Caco-2 (cell line): Measurements from ENCODE around the gene RASGEF1C. TPM values are rescaled to one million over a fixed set of nuclear protein-coding genes. Genes with fewer than 3 reads are reported as not detected.

Experiments
- BruUV-seq: library from RNA; stranded (reverse); fragments of 400-500 nt; replicated peaks from 2 replicates; lab custom pipeline; 2021; lab: Mats Ljungman, UMichigan
- CTCF ChIA-PET: fragments of 300-600 bp; sonication (Branson Sonifier 250); formaldehyde crosslinking; loops from one replicate; lab custom pipeline; 2022; ENCODE audit warnings: antibody characterized with exemption; lab: Charles Lee
- POLR2A ChIA-PET: fragments of 300-600 bp; sonication (Branson Sonifier 250); formaldehyde crosslinking; loops from one replicate; lab custom pipeline; 2022; ENCODE audit warnings: antibody characterized with exemption; lab: Charles Lee
- DNase-seq, 2 experiments: peaks; one replicate each; pipeline versions ENCODE4 v3.0.0 to v3.0.0-alpha.2; 2020 to 2022
- H3K27me3 ChIP-seq: replicated peaks from 2 replicates; pipeline ENCODE4 v1.6.0; 2011; ENCODE audit warnings: low read length; ENCODE audit not compliant: control insufficient read depth, insufficient read depth
- H3K36me3 ChIP-seq: 2 replicates; pipeline ENCODE4 v1.5.1; 2011; ENCODE audit warnings: low read length; ENCODE audit not compliant: control insufficient read depth, insufficient read depth
- H3K4me1 ChIP-seq: fragments of 250-450 bp; sonication (Bioruptor Pico); 2 replicates; pipeline ENCODE4 v1.5.1; 2020; ENCODE audit warnings: mild to moderate bottlenecking
- H3K4me3 ChIP-seq: 2 replicates; pipeline ENCODE4 v1.5.1; 2011; ENCODE audit warnings: low read depth, mild to moderate bottlenecking, control low read depth, low read length
- H3K9me3 ChIP-seq: fragments of 250-450 bp; sonication (Bioruptor Pico); 2 replicates; pipeline ENCODE4 v1.5.1; 2020; ENCODE audit warnings: mild to moderate bottlenecking, moderate library complexity
- H3K27ac Mint-ChIP-seq: one replicate; pipeline ENCODE4 v1.8.0; 2022; ENCODE audit warnings: mixed read lengths; ENCODE audit not compliant: unreplicated experiment
- H3K27me3 Mint-ChIP-seq: one replicate; pipeline ENCODE4 v1.8.0; 2022; ENCODE audit warnings: mixed read lengths; ENCODE audit not compliant: insufficient read depth, unreplicated experiment
- H3K36me3 Mint-ChIP-seq: one replicate; pipeline ENCODE4 v1.8.0; 2022; ENCODE audit warnings: mild to moderate bottlenecking, mixed read lengths; ENCODE audit not compliant: insufficient read depth, unreplicated experiment
- H3K4me1 Mint-ChIP-seq: one replicate; pipeline ENCODE4 v1.8.0; 2022; ENCODE audit warnings: low read depth, mixed read lengths; ENCODE audit not compliant: unreplicated experiment
- H3K4me3 Mint-ChIP-seq: one replicate; pipeline ENCODE4 v1.8.0; 2022; ENCODE audit warnings: mild to moderate bottlenecking, moderate library complexity, mixed read lengths; ENCODE audit not compliant: unreplicated experiment
- H3K9me3 Mint-ChIP-seq: one replicate; pipeline ENCODE4 v1.8.0; 2022; ENCODE audit warnings: mixed read lengths; ENCODE audit not compliant: unreplicated experiment
- CTCF ChIP-seq, 2 experiments: fragments of 200-600 bp in 1 of 2; IDR thresholded peaks; 1 replicate in 1 of 2; 2 replicates in 1 of 2; pipeline versions ENCODE4 v1.5.1 to v1.8.0; 2011 to 2022; ENCODE audit warnings: antibody characterized with exemption in 1 of 2, control low read depth in 1 of 2, inconsistent platforms in 1 of 2, low read depth in 1 of 2, low read length in 1 of 2, mild to moderate bottlenecking in 1 of 2, moderate library complexity in 1 of 2; ENCODE audit not compliant: insufficient read depth in 1 of 2, severe bottlenecking in 1 of 2, unreplicated experiment in 1 of 2
- intact Hi-C: fragments of 100-400 bp; cut with micrococcal nuclease; formaldehyde crosslinking; loops from one replicate; pipeline ENCODE4 v1.10.0; 2022; ENCODE audit not compliant: unreplicated experiment
- total RNA-seq: library from RNA; stranded (reverse); gene quantifications from 2 replicates; pipeline ENCODE4 v1.2.3, GENCODE V29; 2022

RASGEF1C gene
- total RNA-seq, 1 experiment from 2014 or later, result not detected

DNA sequence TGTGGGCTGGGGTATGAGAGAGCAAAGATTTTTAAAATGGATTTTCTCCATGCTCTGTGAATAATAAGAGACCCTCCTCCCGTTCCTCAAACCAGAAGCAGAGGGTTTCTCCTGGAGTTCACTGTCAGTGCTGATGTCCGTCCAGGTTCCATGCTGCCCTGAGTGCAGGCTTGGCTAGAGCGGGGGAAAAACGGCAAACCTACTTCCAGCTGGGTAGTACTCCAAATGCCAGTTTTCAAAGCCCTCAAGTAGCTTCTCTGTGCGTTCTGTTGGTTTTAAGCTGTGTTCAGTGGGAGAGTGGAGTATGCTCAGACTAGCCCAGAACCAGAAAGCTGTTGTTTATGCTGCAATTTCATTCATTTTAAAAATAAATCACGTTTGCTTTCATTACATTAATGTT lies 40.3 kb downstream of the RASGEF1C start:
- Mint-ChIP-seq H3K4me3 (no peak overlapping the region), H3K27ac (no peak overlapping the region), H3K9me3 (no peaks in the 10 kb centered on the region), H3K4me1 (no peaks in the 10 kb centered on the region), H3K36me3 (no peaks in the 10 kb centered on the region), H3K27me3 (peaks cover 12% of the 10 kb centered on the region)
- H3K4me1 ChIP-seq, result no peaks in the 10 kb centered on the region
- ChIA-PET CTCF (no interaction called here), POLR2A (no interaction called here)
- H3K36me3 ChIP-seq, result no peaks in the 10 kb centered on the region
- no peak overlapping the region for H3K4me3 ChIP-seq
- H3K27me3 ChIP-seq, result no peaks in the 10 kb centered on the region; the same call in 1 of the 2 replicates
- no peak for TF ChIP-seq CTCF (IDR thresholded peaks at IDR 0.05; ENCODE audit: insufficient read depth in 1 of 2, low read depth in 1 of 2, low read length in 1 of 2, severe bottlenecking in 1 of 2, unreplicated experiment in 1 of 2)
- no peak for DNase-seq
- BruUV-seq, result no TSS peak
- H3K9me3 ChIP-seq, result no peaks in the 10 kb centered on the region
- intact Hi-C loops, result no loop called here

DNA sequence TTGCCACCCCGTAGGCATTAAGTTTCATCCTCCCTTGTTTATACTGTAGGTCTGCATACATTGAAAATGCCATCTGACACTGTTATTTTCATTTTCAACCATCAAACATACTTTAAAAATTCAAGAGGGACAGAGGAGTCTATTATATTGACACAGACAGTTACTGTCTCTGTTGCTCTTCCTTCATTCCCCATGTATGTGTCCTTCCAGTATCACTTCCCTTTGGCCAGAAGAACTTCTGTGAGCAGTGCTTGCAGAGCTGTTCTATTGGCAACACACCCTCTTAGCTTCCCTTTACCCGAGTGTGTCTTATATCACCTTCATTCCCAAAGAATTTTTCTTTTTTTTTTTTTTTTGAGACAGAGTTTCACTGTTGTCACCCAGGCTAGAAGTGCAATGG lies 42.8 kb downstream of the RASGEF1C start:
- ChIA-PET CTCF (no interaction called here), POLR2A (no interaction called here)
- Histone ChIP-seq H3K27me3 (no peaks in the 10 kb centered on the region; the same call in 1 of the 2 replicates), H3K4me1 (no peaks in the 10 kb centered on the region), H3K36me3 (no peaks in the 10 kb centered on the region), H3K4me3 (no peak overlapping the region), H3K9me3 (no peaks in the 10 kb centered on the region)
- no peak overlapping the region for H3K27ac Mint-ChIP-seq
- H3K9me3 Mint-ChIP-seq, result no peaks in the 10 kb centered on the region
- no peaks in the 10 kb centered on the region for H3K4me1 Mint-ChIP-seq
- no peak overlapping the region for H3K4me3 Mint-ChIP-seq
- BruUV-seq, result no TSS peak
- intact Hi-C loops, result no loop called here
- no peak for TF ChIP-seq CTCF (IDR thresholded peaks at IDR 0.05; ENCODE audit: insufficient read depth in 1 of 2, low read depth in 1 of 2, low read length in 1 of 2, severe bottlenecking in 1 of 2, unreplicated experiment in 1 of 2)
- DNase-seq, result no peak
- H3K36me3 Mint-ChIP-seq, result no peaks in the 10 kb centered on the region
- H3K27me3 Mint-ChIP-seq, result peaks cover 12% of the 10 kb centered on the region

DNA sequence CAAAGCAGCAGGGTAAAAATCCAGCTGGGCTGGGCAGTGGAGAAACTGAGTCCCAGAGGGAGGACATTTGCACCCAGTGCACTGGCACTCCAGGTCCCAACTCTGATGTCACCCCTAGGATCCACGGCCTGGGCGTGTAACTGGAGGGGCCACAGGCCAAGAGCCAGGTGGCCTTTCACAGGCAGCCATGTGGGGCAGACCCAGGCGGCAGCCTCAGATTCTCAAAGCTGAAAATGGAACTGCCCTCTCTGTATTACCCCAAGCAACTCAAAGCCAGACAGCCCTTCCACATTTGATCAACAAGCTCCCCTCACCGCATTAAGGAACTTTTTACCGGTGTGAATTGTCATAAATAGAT lies 46.7 kb downstream of the RASGEF1C start:
- H3K36me3 Mint-ChIP-seq, result no peaks in the 10 kb centered on the region
- Histone ChIP-seq H3K27me3 (no peaks in the 10 kb centered on the region; the same call in 1 of the 2 replicates), H3K36me3 (no peaks in the 10 kb centered on the region), H3K4me3 (no peak overlapping the region), H3K4me1 (no peaks in the 10 kb centered on the region), H3K9me3 (no peaks in the 10 kb centered on the region)
- H3K4me1 Mint-ChIP-seq, result no peaks in the 10 kb centered on the region
- BruUV-seq, result no TSS peak
- no peaks in the 10 kb centered on the region for H3K9me3 Mint-ChIP-seq
- CTCF ChIA-PET, result interaction anchor here (1.1 to 1.9 kb wide), 3 partner anchors 46 to 153 kb away, joined by 3 to 8 read pairs (median 4); partner anchors contain the start of gene RASGEF1C
- H3K27ac Mint-ChIP-seq, result no peak overlapping the region
- DNase-seq, result no peak
- POLR2A ChIA-PET, result no interaction called here
- no peak overlapping the region for H3K4me3 Mint-ChIP-seq
- no peak for TF ChIP-seq CTCF (IDR thresholded peaks at IDR 0.05; ENCODE audit: insufficient read depth in 1 of 2, low read depth in 1 of 2, low read length in 1 of 2, severe bottlenecking in 1 of 2, unreplicated experiment in 1 of 2)
- peaks cover 33% of the 10 kb centered on the region for H3K27me3 Mint-ChIP-seq
- intact Hi-C loops, result no loop called here
